Measurements from ENCODE around the gene DSP. TPM values are rescaled to one million over a fixed set of nuclear protein-coding genes. Genes with fewer than 3 reads are reported as not detected.
A peak's percentile ranks its signal among the peaks of the same experiment; 100 is the strongest.

The DSP gene
- total RNA-seq, 1 donor from 2014 or later: not detected

GRCh38 chr6:7515363-7515762 lies 26.1 kb upstream of the DSP start:
- Mint-ChIP-seq H3K9me3 (no peaks in the 10 kb centered on the region), H3K4me1 (ENCODE audit: low read depth) (no peaks in the 10 kb centered on the region), H3K27ac (no peak overlapping the region), H3K4me3 (no peak overlapping the region), H3K27me3 (ENCODE audit: insufficient read depth) (peaks cover 19% of the 10 kb centered on the region), H3K36me3 (ENCODE audit: low read depth) (no peaks in the 10 kb centered on the region)
- intact Hi-C loops (cut with micrococcal nuclease): no loop called here
- DNase-seq (ENCODE audit: low spot score): no peak

- Mint-ChIP-seq H3K4me1 (ENCODE audit: low read depth) (no peaks in the 10 kb centered on the region), H3K27ac (no peak overlapping the region), H3K36me3 (ENCODE audit: low read depth) (no peaks in the 10 kb centered on the region), H3K27me3 (ENCODE audit: insufficient read depth) (peaks cover 14% of the 10 kb centered on the region), H3K4me3 (no peak overlapping the region), H3K9me3 (no peaks in the 10 kb centered on the region)
- no peak for DNase-seq (ENCODE audit: low spot score)
- intact Hi-C loops (cut with micrococcal nuclease): no loop called here
These were observed 22.6 kb upstream of the DSP start for GRCh38 chr6:7518877-7519276.

GRCh38 chr6:7522873-7523272 lies 18.6 kb upstream of the DSP start:
- Mint-ChIP-seq H3K27ac (no peak overlapping the region), H3K9me3 (no peaks in the 10 kb centered on the region), H3K4me3 (no peak overlapping the region), H3K36me3 (ENCODE audit: low read depth) (no peaks in the 10 kb centered on the region), H3K27me3 (ENCODE audit: insufficient read depth) (peaks cover 30% of the 10 kb centered on the region), H3K4me1 (ENCODE audit: low read depth) (no peaks in the 10 kb centered on the region)
- intact Hi-C loops (cut with micrococcal nuclease): no loop called here
- no peak for DNase-seq (ENCODE audit: low spot score)

GRCh38 chr6:7523922-7524321 lies 17.5 kb upstream of the DSP start:
- Mint-ChIP-seq H3K27ac (no peak overlapping the region), H3K9me3 (no peaks in the 10 kb centered on the region), H3K4me3 (no peak overlapping the region), H3K36me3 (ENCODE audit: low read depth) (no peaks in the 10 kb centered on the region), H3K27me3 (ENCODE audit: insufficient read depth) (peaks cover 32% of the 10 kb centered on the region), H3K4me1 (ENCODE audit: low read depth) (no peaks in the 10 kb centered on the region)
- intact Hi-C loops (cut with micrococcal nuclease): no loop called here
- no peak for DNase-seq (ENCODE audit: low spot score)

GRCh38 chr6:7526755-7527154 lies 14.7 kb upstream of the DSP start:
- intact Hi-C loops (cut with micrococcal nuclease): no loop called here
- Mint-ChIP-seq H3K27me3 (ENCODE audit: insufficient read depth) (peaks cover 45% of the 10 kb centered on the region), H3K9me3 (no peaks in the 10 kb centered on the region), H3K36me3 (ENCODE audit: low read depth) (no peaks in the 10 kb centered on the region), H3K27ac (no peak overlapping the region), H3K4me3 (no peak overlapping the region), H3K4me1 (ENCODE audit: low read depth) (no peaks in the 10 kb centered on the region)
- no peak for DNase-seq (ENCODE audit: low spot score)

- no peak for DNase-seq (ENCODE audit: low spot score)
- H3K36me3 Mint-ChIP-seq (ENCODE audit: low read depth): no peaks in the 10 kb centered on the region
These were observed 12.9 kb upstream of the DSP start for GRCh38 chr6:7528565-7528964.

GRCh38 chr6:7529141-7529540 lies 12.3 kb upstream of the DSP start:
- Mint-ChIP-seq H3K9me3 (no peaks in the 10 kb centered on the region), H3K4me1 (ENCODE audit: low read depth) (no peaks in the 10 kb centered on the region), H3K4me3 (no peak overlapping the region), H3K27ac (no peak overlapping the region), H3K27me3 (ENCODE audit: insufficient read depth) (peaks cover 43% of the 10 kb centered on the region), H3K36me3 (ENCODE audit: low read depth) (no peaks in the 10 kb centered on the region)
- no peak for DNase-seq (ENCODE audit: low spot score)
- intact Hi-C loops (cut with micrococcal nuclease): no loop called here

More at GRCh38 chr6:7528565-7528964, 12.9 kb upstream of the DSP start:
- no peak overlapping the region for H3K27ac Mint-ChIP-seq
- no peaks in the 10 kb centered on the region for H3K9me3 Mint-ChIP-seq
- intact Hi-C loops (cut with micrococcal nuclease): no loop called here
- no peak overlapping the region for H3K4me3 Mint-ChIP-seq
- H3K27me3 Mint-ChIP-seq (ENCODE audit: insufficient read depth): peaks cover 40% of the 10 kb centered on the region
- no peaks in the 10 kb centered on the region for H3K4me1 Mint-ChIP-seq (ENCODE audit: low read depth)

- intact Hi-C loops (cut with micrococcal nuclease): no loop called here
- H3K27me3 Mint-ChIP-seq (ENCODE audit: insufficient read depth): peaks cover 52% of the 10 kb centered on the region
- no peaks in the 10 kb centered on the region for H3K9me3 Mint-ChIP-seq
- H3K27ac Mint-ChIP-seq: no peak overlapping the region
- H3K4me1 Mint-ChIP-seq (ENCODE audit: low read depth): no peaks in the 10 kb centered on the region
- H3K4me3 Mint-ChIP-seq: no peak overlapping the region
- no peaks in the 10 kb centered on the region for H3K36me3 Mint-ChIP-seq (ENCODE audit: low read depth)
- DNase-seq (ENCODE audit: low spot score): no peak
These were observed 9.2 kb upstream of the DSP start for GRCh38 chr6:7532232-7532631.

- no peak for DNase-seq (ENCODE audit: low spot score)
- Mint-ChIP-seq H3K4me1 (ENCODE audit: low read depth) (no peaks in the 10 kb centered on the region), H3K27ac (no peak overlapping the region), H3K9me3 (no peaks in the 10 kb centered on the region), H3K27me3 (ENCODE audit: insufficient read depth) (peaks cover 58% of the 10 kb centered on the region), H3K36me3 (ENCODE audit: low read depth) (no peaks in the 10 kb centered on the region), H3K4me3 (no peak overlapping the region)
- intact Hi-C loops (cut with micrococcal nuclease): no loop called here
These were observed 8.7 kb upstream of the DSP start for GRCh38 chr6:7532821-7533220.

GRCh38 chr6:7534192-7534591 lies 7.3 kb upstream of the DSP start:
- no peaks in the 10 kb centered on the region for H3K9me3 Mint-ChIP-seq
- no peaks in the 10 kb centered on the region for H3K36me3 Mint-ChIP-seq (ENCODE audit: low read depth)
- intact Hi-C loops (cut with micrococcal nuclease): no loop called here
- no peaks in the 10 kb centered on the region for H3K4me1 Mint-ChIP-seq (ENCODE audit: low read depth)
- H3K27ac Mint-ChIP-seq: no peak overlapping the region
- DNase-seq (ENCODE audit: low spot score): no peak
- peaks cover 64% of the 10 kb centered on the region for H3K27me3 Mint-ChIP-seq (ENCODE audit: insufficient read depth)
- H3K4me3 Mint-ChIP-seq: no peak overlapping the region

- intact Hi-C loops (cut with micrococcal nuclease): no loop called here
- H3K4me3 Mint-ChIP-seq: no peak overlapping the region
- H3K9me3 Mint-ChIP-seq: no peaks in the 10 kb centered on the region
- H3K27ac Mint-ChIP-seq: no peak overlapping the region
- H3K36me3 Mint-ChIP-seq (ENCODE audit: low read depth): no peaks in the 10 kb centered on the region
- peaks cover 69% of the 10 kb centered on the region for H3K27me3 Mint-ChIP-seq (ENCODE audit: insufficient read depth)
- peaks cover under 1% of the 10 kb centered on the region for H3K4me1 Mint-ChIP-seq (ENCODE audit: low read depth)
- DNase-seq (ENCODE audit: low spot score): no peak
These were observed 6.0 kb upstream of the DSP start for GRCh38 chr6:7535498-7535897.

- intact Hi-C loops (cut with micrococcal nuclease): no loop called here
- peaks cover 68% of the 10 kb centered on the region for H3K27me3 Mint-ChIP-seq (ENCODE audit: insufficient read depth)
- no peak overlapping the region for H3K27ac Mint-ChIP-seq
- no peaks in the 10 kb centered on the region for H3K36me3 Mint-ChIP-seq (ENCODE audit: low read depth)
- no peaks in the 10 kb centered on the region for H3K9me3 Mint-ChIP-seq
- DNase-seq (ENCODE audit: low spot score): no peak
- H3K4me1 Mint-ChIP-seq (ENCODE audit: low read depth): peaks cover 6% of the 10 kb centered on the region
- H3K4me3 Mint-ChIP-seq: no peak overlapping the region
These were observed 3.8 kb upstream of the DSP start for GRCh38 chr6:7537565-7538174.

GRCh38 chr6:7538484-7538883 lies 3.0 kb upstream of the DSP start:
- intact Hi-C loops (cut with micrococcal nuclease): no loop called here
- Mint-ChIP-seq H3K4me3 (no peak overlapping the region), H3K4me1 (ENCODE audit: low read depth) (peaks cover 6% of the 10 kb centered on the region), H3K27ac (no peak overlapping the region), H3K36me3 (ENCODE audit: low read depth) (no peaks in the 10 kb centered on the region), H3K27me3 (ENCODE audit: insufficient read depth) (peaks cover 72% of the 10 kb centered on the region), H3K9me3 (no peaks in the 10 kb centered on the region)
- DNase-seq (ENCODE audit: low spot score): no peak

- no peak for DNase-seq (ENCODE audit: low spot score)
- H3K4me3 Mint-ChIP-seq: peak overlapping the region; percentile 63
- H3K27ac Mint-ChIP-seq: no peak overlapping the region
- intact Hi-C loops (cut with micrococcal nuclease): loop anchor here (5.0 kb wide), 2 partner anchors 187 to 1533 kb away; partner anchors contain the start of genes BMP6 and NRN1
- H3K4me1 Mint-ChIP-seq (ENCODE audit: low read depth): peaks cover 6% of the 10 kb centered on the region
- peaks cover 74% of the 10 kb centered on the region for H3K27me3 Mint-ChIP-seq (ENCODE audit: insufficient read depth)
- H3K36me3 Mint-ChIP-seq (ENCODE audit: low read depth): no peaks in the 10 kb centered on the region
- H3K9me3 Mint-ChIP-seq: no peaks in the 10 kb centered on the region
These were observed 876 bp upstream of the DSP start for GRCh38 chr6:7540595-7540994.

Data from activated T-helper 1 cell treated with anti-CD3 and anti-CD28 coated beads, Interleukin-12 subunit alpha, Interleukin-12 subunit beta, Interleukin-2, Interleukin-4 antibody, amounts not matched to agents 30 ng/mL and 10 ng/mL and 1 ng/mL, durations not matched to agents 14 hours and 24 hours and 36 hours (primary cell).